Measurements from ENCODE around the gene ZNF761.

GRCh38 chr19:53463263-53463662 is 31.5 kb downstream of the ZNF761 start:
- TF ChIP-seq CEBPB (IDR thresholded peaks at IDR 0.05) (no peak), MAX (IDR thresholded peaks at IDR 0.05) (no peak), RAD21 (IDR thresholded peaks at IDR 0.05; ENCODE audit: low read depth) (no peak), EGR1 (IDR thresholded peaks at IDR 0.05) (no peak), TEAD4 (IDR thresholded peaks at IDR 0.05) (no peak), REST (IDR thresholded peaks at IDR 0.05; ENCODE audit: low read depth) (no peak), YY1 (IDR thresholded peaks at IDR 0.05; ENCODE audit: low read depth) (no peak), CREB1 (IDR thresholded peaks at IDR 0.05; ENCODE audit: low read depth) (no peak), EP300 (IDR thresholded peaks at IDR 0.05; ENCODE audit: borderline replicate concordance) (no peak), ZBTB7A (IDR thresholded peaks at IDR 0.05; ENCODE audit: low read depth) (no peak), USF1 (IDR thresholded peaks at IDR 0.05) (no peak), NFIC (IDR thresholded peaks at IDR 0.05) (no peak)

Measured in Ishikawa (cell line).